ENCODE data around the gene ARRB1. TPM values are rescaled to one million over a fixed set of nuclear protein-coding genes. Genes with fewer than 3 reads are reported as not detected.

Gene ARRB1
- total RNA-seq, 1 experiment from 2014 or later, result 3.6 TPM

DNA sequence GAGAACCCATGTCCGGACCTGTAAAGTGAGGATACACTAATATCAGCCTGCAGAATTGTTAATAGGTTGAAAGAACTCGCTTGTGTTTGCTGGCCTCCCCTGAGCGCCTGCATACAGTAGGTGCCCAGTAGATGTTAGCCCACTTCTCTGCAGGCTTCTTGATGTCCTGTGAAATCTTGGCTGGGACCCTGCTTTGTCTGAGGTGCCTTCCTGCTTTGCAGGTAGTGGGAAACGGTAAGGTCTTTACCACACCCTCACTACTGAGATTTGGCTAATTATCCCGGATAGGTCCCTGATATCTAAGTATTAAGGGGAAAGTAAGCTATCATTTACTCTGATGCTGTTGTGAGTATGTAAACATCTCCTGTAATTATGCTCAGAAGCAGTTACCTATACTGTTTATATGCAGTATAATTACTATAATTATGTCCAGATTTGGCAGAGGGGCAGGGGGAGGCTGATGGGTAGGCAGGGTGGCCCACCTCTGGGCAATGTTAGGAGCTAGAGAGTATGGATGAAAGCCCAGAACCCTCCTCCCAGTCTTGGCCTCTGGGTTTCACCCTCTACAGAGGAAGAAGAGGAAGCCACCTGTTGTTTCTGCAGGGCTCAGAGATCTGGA, 1.2 kb upstream of the ARRB1 start:
- Histone ChIP-seq H3K36me3 (no peaks in the 10 kb centered on the region), H3K9me3 (replicated peaks) (no peaks in the 10 kb centered on the region), H3K4me3 (no peak overlapping the region), H3K27ac (no peak overlapping the region), H3K27me3 (replicated peaks) (no peaks in the 10 kb centered on the region), H3K4me1 (replicated peaks) (peaks cover 7% of the 10 kb centered on the region)
- DNase-seq (ENCODE audit: low read depth in 1 of 2, low spot score in 2 of 2), result no peak

DNA sequence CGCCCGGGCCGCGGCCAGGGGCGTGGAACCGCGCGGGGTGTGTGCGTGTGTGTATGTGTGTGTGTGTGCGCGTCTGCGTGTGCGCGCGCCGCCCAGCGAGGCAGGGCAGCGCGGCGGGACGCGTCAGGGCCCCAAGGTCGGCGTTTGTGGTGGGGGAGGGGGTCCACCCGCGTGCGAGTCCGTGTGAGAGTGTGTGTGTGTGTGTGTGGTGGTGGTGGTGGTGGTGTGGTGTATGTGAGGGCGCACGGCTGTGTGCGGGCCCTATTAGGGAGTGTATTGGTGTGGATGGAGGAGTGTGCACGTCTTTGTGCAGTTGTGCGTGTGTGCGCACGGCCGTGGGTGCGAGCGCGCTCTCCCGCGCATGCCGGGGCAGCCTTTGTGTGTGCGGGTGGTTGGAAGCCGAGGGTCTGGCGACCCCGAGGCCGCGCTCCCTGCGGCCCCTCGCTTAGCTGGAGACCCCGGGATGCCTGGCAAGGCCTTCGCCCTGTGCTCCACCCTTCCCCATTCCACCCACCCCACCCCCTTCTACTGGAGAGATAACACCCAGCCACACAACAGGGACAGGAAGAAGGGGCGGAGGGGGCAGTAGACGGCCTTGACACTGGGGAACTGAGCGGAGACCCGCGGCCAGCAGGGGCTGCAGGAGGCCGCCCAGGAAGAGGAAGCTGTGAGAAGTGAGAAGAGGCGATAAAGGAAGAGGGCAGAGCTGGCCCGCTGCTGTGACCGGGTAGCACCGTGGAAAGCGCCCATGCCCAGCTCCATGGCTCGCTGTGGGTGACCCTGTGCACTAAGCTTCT, 528 bp upstream of the ARRB1 start:
- DNase-seq (ENCODE audit: low read depth in 1 of 2, low spot score in 2 of 2), result no peak
- Histone ChIP-seq H3K27ac (no peak overlapping the region), H3K4me3 (peak overlapping the region; percentile 31), H3K9me3 (replicated peaks) (no peaks in the 10 kb centered on the region), H3K27me3 (replicated peaks) (no peaks in the 10 kb centered on the region), H3K36me3 (no peaks in the 10 kb centered on the region), H3K4me1 (replicated peaks) (peaks cover 7% of the 10 kb centered on the region)

DNA sequence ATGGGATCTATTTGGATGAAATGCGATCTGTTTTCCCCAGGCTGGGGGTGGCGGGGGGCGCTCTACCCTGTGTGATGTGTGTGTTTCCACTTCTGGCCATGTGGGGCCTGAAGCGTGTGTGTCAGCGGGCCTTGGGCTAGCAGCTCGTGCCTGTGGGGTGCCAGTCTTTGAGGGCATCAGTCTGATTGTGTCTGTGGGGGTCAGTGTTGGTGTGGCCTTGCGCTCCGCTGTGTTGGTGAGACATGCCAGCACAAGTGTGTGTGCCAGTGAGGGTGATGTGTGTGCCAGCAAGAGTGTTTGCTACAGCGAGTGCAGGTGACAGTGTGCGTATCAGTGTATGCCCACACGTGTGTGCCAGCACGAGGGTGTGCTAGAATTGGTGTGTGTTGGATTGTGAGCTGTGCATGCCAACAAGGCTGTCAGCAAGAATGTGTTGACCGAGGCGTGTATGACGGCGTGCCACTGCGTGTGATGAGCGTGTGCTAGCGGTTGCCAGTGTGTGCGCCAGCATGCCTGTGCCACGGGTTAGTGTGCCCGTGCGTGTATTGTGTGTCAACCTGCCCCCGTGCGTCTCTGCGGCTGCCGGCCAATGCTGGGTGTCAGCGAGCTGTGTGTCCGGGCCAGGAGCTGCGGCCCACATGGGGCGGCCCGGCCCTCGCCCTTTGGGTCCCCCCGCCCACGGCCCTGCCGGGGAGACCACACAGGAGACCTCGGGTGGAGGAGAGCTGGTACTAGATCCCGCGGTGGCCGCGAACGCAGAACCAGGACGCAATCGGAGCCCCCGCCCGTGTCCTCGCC, 519 bp downstream of the ARRB1 start:
- no peaks in the 10 kb centered on the region for H3K27me3 ChIP-seq (replicated peaks)
- no peaks in the 10 kb centered on the region for H3K36me3 ChIP-seq
- no peak for DNase-seq (ENCODE audit: low read depth in 1 of 2, low spot score in 2 of 2)
- H3K4me3 ChIP-seq, result peak overlapping the region; percentile 31
- H3K27ac ChIP-seq, result no peak overlapping the region
- no peaks in the 10 kb centered on the region for H3K9me3 ChIP-seq (replicated peaks)
- H3K4me1 ChIP-seq (replicated peaks), result peaks cover 7% of the 10 kb centered on the region

DNA sequence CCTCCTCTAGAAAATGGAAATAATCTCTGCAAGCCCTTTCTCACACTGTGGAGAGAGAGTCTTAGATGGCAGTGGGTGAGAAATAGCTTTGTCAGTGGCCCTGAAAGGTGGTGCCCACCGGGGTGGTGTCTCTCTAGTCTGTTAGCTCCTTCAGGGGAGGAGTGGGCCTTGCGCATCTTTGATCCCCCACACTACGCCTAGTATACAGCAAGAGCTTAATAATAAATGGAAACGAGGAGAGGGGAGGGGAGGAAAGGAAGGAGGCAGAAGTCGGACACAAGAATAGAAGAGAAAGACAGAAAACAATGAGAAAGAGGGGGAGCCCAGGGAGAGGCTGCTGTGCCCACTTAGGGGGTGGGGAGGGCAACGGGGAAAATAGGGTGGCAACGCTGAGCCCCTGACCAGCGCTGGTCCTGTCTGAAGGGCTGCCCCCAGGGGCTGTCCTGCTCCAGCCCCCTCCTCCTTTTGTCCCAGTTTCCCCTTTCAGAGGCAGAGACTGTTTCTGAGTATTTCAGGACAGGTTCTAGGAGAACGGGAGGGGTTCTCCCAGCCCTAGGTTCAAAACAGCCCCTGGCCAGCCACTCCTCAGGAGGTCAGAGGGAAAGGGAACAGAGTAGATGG, 1.2 kb downstream of the ARRB1 start:
- Histone ChIP-seq H3K9me3 (replicated peaks) (no peaks in the 10 kb centered on the region), H3K27me3 (replicated peaks) (no peaks in the 10 kb centered on the region), H3K4me3 (no peak overlapping the region), H3K36me3 (no peaks in the 10 kb centered on the region), H3K27ac (no peak overlapping the region), H3K4me1 (replicated peaks) (peaks cover 7% of the 10 kb centered on the region)
- no peak for DNase-seq (ENCODE audit: low read depth in 1 of 2, low spot score in 2 of 2)

DNA sequence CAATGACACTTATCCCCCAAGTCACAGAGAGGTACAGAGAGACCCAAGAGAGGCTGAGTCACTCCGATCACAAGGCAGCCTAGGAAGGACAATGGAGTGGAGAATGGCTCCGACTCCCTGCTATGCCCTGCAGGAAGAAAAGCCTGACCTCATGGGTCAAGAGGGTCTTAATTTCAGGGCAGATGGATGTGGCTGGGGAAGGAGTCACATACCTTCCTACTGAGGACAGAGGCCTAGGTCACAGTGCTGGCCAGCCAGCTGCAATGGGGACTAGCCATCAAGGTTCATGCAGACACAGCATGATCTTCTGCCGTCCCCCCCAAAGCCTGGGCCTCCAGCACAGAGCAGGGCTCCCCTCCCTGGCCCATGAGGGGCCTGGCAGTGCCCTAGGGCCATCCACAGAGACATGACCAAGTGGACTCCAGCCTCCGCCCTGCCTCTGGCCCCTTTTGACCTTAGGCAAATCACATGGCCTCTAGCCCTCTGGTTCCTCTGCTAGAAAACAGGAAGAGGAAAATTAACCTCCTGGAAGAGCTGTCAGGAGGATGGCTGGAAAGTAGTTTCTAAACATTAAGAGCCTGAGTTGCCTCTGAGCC, 1.8 kb downstream of the ARRB1 start:
- no peaks in the 10 kb centered on the region for H3K27me3 ChIP-seq (replicated peaks)
- H3K4me3 ChIP-seq, result no peak overlapping the region
- no peaks in the 10 kb centered on the region for H3K36me3 ChIP-seq
- peaks cover 7% of the 10 kb centered on the region for H3K4me1 ChIP-seq (replicated peaks)
- H3K27ac ChIP-seq, result no peak overlapping the region
- H3K9me3 ChIP-seq (replicated peaks), result no peaks in the 10 kb centered on the region
- no peak for DNase-seq (ENCODE audit: low read depth in 1 of 2, low spot score in 2 of 2)

DNA sequence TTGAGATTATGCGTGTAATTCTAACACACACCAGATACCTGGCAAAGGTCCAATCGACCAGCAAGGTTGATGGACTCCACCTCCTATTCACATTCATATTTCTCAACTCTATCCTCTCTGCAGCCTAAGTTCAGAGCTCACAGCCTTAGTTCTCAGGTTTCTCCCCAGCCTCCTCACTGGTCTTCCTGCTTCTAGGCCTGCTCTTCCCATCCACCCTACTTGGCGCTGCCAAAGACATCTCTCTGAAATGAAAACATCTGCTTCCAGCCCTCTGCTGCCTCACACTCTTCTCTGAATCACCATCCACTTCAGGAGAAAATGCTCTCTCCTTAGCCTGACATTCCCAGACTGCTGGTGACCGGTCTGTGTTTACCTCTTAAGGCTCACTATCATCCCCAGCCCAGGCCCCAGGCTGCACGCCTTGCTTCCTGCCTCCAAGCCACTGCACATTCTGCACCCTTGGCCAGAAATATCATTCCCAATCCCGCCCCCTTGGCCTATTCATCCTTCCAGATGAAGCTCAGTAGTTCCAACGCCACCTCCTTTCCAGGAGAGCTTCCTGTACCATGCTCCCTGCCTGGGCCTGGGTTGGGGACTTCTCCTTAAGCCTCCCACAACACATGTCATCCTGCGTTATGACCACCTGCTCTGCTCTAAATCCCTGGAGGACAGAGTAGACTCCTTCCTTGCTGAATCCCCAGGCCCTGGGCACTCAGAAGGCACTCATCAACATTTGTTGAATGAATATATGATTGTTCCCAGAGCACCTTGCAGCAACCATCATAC, 3.5 kb downstream of the ARRB1 start:
- no peak overlapping the region for H3K27ac ChIP-seq
- H3K36me3 ChIP-seq, result no peaks in the 10 kb centered on the region
- peaks cover 7% of the 10 kb centered on the region for H3K4me1 ChIP-seq (replicated peaks)
- H3K4me3 ChIP-seq, result no peak overlapping the region
- H3K27me3 ChIP-seq (replicated peaks), result no peaks in the 10 kb centered on the region
- DNase-seq (ENCODE audit: low read depth in 1 of 2, low spot score in 2 of 2), result no peak
- H3K9me3 ChIP-seq (replicated peaks), result no peaks in the 10 kb centered on the region

DNA sequence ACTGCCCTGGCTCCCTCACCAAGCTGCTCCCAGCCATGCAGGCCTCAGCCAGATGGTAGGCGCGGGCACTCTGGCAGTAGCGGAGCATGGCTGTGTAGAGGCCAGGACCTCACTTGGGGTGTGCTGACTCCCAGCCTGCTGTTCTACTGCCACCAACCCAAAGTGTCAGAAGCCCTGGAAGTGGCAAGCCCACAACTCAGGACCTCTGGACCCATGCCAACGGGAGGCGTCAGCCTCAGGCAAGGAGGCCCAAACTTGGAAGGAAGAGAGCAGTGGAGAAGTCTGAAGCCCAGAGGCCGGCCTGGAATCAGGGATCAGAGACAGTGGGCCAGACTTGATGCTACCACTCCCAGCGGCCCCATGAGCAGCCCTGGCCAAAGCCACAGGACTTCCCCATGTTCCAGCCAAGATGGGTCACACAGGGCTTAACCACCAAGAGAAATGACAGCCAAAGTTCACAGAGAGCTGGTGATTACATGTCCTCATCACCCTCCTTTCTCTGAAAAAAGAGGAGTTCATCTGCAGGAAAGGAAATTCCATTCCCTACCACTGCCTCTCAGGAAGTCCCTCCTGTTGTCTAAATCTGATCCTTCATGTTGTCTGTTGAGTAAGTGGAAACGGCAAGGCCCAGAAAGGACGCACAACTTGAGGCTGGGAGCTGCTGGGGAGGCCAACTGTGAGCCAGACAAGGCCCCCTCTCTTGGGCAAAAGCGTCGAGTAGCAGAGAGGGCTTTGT, 4.4 kb downstream of the ARRB1 start:
- no peak for DNase-seq (ENCODE audit: low read depth in 1 of 2, low spot score in 2 of 2)
- H3K9me3 ChIP-seq (replicated peaks), result no peaks in the 10 kb centered on the region
- H3K27me3 ChIP-seq (replicated peaks), result no peaks in the 10 kb centered on the region
- H3K4me1 ChIP-seq (replicated peaks), result peaks cover 7% of the 10 kb centered on the region
- H3K27ac ChIP-seq, result no peak overlapping the region
- H3K4me3 ChIP-seq, result no peak overlapping the region
- H3K36me3 ChIP-seq, result no peaks in the 10 kb centered on the region

DNA sequence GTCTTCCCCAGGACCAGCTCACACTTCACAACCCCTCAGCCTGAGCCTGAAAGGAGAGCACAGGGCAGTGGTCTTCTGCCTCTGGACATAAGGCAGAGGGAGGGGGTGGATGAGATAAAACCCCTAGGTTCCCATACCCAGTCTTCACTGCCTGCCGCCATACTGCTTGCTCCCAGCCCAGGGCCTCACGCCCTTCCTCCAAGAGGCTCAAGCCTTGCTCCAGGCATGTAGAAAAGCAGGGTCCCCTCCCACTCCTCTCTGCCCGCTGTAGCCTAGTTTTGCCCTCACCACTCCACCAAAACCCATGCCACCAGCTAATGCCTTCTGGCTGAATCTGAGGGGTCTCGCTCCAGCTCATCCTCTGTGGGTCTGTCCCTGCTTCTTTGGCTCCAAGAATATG, 5.2 kb downstream of the ARRB1 start:
- no peak for DNase-seq (ENCODE audit: low read depth in 1 of 2, low spot score in 2 of 2)
- H3K4me1 ChIP-seq (replicated peaks), result peaks cover 3% of the 10 kb centered on the region; the same call in 1 of the 2 replicates
- no peaks in the 10 kb centered on the region for H3K36me3 ChIP-seq
- no peak overlapping the region for H3K4me3 ChIP-seq
- H3K27me3 ChIP-seq (replicated peaks), result no peaks in the 10 kb centered on the region
- H3K27ac ChIP-seq, result no peak overlapping the region
- no peaks in the 10 kb centered on the region for H3K9me3 ChIP-seq (replicated peaks)

DNA sequence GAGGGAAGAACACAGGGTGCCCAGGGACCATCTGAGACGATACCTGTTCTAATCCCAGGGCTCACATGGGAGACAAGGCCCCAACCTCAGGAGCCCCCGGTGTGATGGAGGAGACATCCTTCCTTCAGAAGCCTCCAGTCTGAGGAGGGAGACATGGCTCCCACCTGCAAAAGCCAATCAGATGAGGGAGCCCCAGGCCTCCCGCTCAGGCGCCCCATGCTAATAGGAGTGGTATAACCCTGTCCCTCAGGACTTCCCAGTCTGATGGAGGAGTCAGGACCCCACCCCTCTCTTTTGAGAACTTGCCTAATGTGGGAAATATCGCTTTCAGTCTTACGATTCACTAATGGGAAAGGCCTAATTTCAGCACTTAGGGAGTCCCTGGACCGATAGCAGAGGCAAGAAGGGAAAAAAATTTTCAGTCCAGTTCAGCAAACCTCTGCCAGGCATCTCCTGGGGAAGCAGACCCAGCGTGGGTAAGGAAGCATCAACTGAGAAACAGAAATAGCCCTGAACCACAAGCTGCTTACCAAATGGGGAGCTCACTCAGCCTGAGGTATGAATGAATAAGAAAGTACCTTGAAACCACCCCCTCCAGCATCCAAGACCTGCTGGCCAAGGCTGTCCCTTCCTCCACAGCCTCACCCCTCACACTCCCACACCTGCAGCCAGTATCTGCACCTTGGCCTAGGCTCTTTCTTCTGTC, 5.9 kb downstream of the ARRB1 start:
- no peaks in the 10 kb centered on the region for H3K4me1 ChIP-seq (replicated peaks)
- no peaks in the 10 kb centered on the region for H3K9me3 ChIP-seq (replicated peaks)
- DNase-seq (ENCODE audit: low read depth in 1 of 2, low spot score in 2 of 2), result no peak
- no peaks in the 10 kb centered on the region for H3K27me3 ChIP-seq (replicated peaks)
- H3K27ac ChIP-seq, result no peak overlapping the region
- H3K4me3 ChIP-seq, result no peak overlapping the region
- no peaks in the 10 kb centered on the region for H3K36me3 ChIP-seq

DNA sequence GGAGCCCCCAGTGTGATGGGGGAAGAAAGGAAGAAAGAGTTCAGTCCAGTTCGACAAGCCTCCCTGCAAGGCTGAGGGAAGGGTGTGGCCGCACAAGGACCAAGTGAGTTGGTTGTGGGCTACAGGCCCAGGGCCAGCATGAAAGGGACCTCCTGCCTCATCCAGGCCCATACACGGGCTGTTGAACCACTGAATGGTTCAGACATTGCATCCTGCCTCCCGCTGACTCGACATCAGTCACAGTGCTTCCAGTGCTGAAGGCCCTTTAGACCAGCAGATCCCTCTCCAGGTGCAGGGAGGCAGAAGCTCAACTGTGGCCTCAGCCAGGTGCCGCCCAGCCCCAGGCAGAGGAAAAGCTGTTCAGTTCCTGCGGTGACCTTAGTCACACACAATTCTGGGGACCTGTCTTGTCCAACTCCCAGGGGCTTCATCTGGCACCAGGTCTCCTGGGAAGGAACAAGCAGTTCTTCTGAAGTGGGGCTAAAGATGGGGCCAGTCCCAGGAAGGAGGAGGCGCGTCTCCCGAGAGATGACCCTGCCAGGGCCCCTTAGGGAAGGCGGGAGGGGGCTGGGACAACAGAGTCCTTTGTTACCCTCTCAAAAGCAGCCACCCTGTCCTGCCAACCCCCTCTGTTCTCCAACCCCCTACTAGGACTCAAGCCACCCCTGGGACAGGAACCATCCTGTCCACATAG, 6.6 kb downstream of the ARRB1 start:
- Histone ChIP-seq H3K27ac (no peak overlapping the region), H3K9me3 (replicated peaks) (no peaks in the 10 kb centered on the region), H3K27me3 (replicated peaks) (no peaks in the 10 kb centered on the region), H3K4me1 (replicated peaks) (no peaks in the 10 kb centered on the region), H3K4me3 (no peak overlapping the region), H3K36me3 (no peaks in the 10 kb centered on the region)
- DNase-seq (ENCODE audit: low read depth in 1 of 2, low spot score in 2 of 2), result no peak

DNA sequence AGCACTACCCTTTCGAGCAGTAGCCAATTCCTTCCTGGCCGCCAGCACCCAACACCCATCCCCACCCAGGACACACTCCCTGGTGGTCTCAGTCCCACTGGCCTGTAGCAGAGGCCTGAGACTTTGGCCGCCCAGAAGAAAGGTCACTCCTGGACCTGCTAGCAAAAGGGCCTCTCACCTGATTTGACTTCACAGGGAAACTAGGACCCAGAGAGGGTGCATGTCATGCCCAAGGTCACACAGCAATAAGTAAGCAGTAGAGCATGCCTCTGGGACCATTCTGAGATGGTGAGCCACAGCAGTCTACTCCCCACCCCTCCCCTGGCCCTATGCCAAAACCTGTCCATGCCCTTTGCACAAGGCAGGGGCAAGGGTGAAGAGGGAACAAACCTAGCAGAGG, 7.3 kb downstream of the ARRB1 start:
- no peak overlapping the region for H3K27ac ChIP-seq
- no peaks in the 10 kb centered on the region for H3K4me1 ChIP-seq (replicated peaks)
- no peaks in the 10 kb centered on the region for H3K27me3 ChIP-seq (replicated peaks)
- no peak for DNase-seq (ENCODE audit: low read depth in 1 of 2, low spot score in 2 of 2)
- H3K9me3 ChIP-seq (replicated peaks), result no peaks in the 10 kb centered on the region
- H3K4me3 ChIP-seq, result no peak overlapping the region
- H3K36me3 ChIP-seq, result no peaks in the 10 kb centered on the region
